ENCODE data around the gene RAB7A. TPM values are rescaled to one million over a fixed set of nuclear protein-coding genes. Genes with fewer than 3 reads are reported as not detected.

RAB7A gene
- total and polyA plus RNA-seq, 2 experiments from 2014 or later, result 108 to 269 TPM

DNA sequence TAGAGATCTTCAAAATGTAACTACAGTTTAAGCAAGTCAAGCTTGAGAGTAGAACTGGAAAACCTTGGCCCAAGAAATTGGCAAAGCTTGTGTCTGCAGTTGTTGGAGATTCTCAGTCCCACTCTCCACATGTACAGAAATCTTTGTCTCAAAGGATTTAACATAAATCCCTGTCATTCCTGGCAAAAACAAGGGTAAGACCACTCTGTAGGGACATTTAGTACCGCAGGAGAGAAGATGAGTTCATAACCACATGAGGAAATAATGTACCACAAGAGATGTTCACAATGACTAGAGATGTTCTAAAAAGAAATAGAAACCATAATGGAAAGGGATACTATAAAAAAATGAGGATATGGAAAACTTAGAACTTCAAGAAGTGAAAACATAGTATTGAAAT is 73.7 kb downstream of the RAB7A start:
- Histone ChIP-seq H3K9me2 (replicated peaks; ENCODE audit: insufficient read depth) (no peaks in the 10 kb centered on the region), H3K4me1 (ENCODE audit: insufficient read depth) (no peaks in the 10 kb centered on the region), H3K9me3 (ENCODE audit: low read depth) (no peaks in the 10 kb centered on the region), H3K79me2 (peaks cover 87% of the 10 kb centered on the region), H4K20me1 (ENCODE audit: insufficient read depth, poor library complexity, severe bottlenecking) (peaks cover 10% of the 10 kb centered on the region), H3K27me3 (no peaks in the 10 kb centered on the region), H3K4me2 (no peak overlapping the region), H2AFZ (no peak overlapping the region), H3K4me3 (no peak overlapping the region), H3K27ac (peak overlapping the region; percentile 64), H3K36me3 (replicated peaks; ENCODE audit: insufficient read depth, low read depth) (no peaks in the 10 kb centered on the region)
- WGBS (ENCODE audit: low lambda C conversion rate, missing lambda C conversion rate), result 97% methylated on average over 1 of the region's 1 CpG
- DNase-seq (ENCODE audit: low spot score), result no peak
- TF ChIP-seq CTCF (IDR thresholded peaks at IDR 0.05; ENCODE audit: poor library complexity), result no peak
- TF ChIP-seq EZH2phosphoT487 (IDR thresholded peaks at IDR 0.05; ENCODE audit: low read depth, severe bottlenecking, unreplicated experiment), result no peak
- TF ChIP-seq EZH2 (IDR thresholded peaks at IDR 0.05; ENCODE audit: borderline replicate concordance), result no peak

DNA sequence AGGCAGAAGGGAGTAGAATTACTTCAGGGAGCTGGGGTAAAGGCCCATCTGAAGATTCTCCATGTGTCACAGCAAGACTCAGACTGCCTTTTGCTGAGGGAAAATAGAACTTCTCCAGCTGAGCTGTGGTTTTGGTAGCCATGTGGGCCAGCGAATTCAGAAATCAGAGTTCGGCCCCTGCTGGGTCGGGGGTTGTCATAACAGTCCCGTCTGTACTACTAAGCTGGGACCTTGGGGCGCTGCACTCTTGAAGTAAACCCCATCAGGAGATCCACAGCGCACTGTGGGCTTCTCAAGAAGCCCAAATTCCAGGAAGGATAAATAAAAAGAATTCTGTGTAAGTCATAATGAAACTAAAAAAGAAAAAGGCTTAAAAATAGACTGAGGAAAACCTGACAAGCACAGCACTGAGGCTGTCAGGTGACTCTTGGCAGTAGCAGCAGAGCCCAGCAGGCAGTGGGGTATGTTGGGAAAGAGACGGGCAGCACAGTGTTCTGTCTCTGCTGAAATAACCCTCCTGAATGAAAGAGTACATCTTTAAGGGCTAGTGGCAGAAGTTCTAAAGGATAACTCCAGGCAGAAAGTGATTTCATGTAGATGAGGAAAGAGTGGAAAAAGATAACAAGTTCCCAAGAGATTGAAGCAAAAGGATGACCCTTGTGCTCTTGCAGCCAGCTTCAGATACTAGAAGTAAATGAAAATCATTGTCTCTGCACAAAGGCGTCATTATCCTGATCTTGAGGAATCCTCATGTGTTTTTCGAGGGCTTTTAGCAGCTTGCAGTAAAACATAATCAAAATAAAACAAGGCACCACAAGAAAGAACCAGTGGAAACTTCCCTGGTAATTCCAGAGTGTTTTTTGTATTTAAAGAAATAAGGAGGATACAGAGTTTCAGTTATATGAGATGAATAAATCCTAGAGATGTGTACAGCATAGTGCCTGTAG is 74.5 kb downstream of the RAB7A start:
- no peaks in the 10 kb centered on the region for H3K9me2 ChIP-seq (replicated peaks; ENCODE audit: insufficient read depth)
- peaks cover 89% of the 10 kb centered on the region for H3K79me2 ChIP-seq
- no peaks in the 10 kb centered on the region for H3K9me3 ChIP-seq (ENCODE audit: low read depth)
- H3K4me1 ChIP-seq (ENCODE audit: insufficient read depth), result no peaks in the 10 kb centered on the region
- no peak overlapping the region for H3K4me2 ChIP-seq
- DNase-seq (ENCODE audit: low spot score), result no peak
- peaks cover 15% of the 10 kb centered on the region for H4K20me1 ChIP-seq (ENCODE audit: insufficient read depth, poor library complexity, severe bottlenecking)
- H3K4me3 ChIP-seq, result no peak overlapping the region
- H3K36me3 ChIP-seq (replicated peaks; ENCODE audit: insufficient read depth, low read depth), result no peaks in the 10 kb centered on the region
- peak overlapping the region; percentile 64 for H3K27ac ChIP-seq
- WGBS (ENCODE audit: low lambda C conversion rate, missing lambda C conversion rate), result 93% methylated on average over 9 of the region's 9 CpGs
- H3K27me3 ChIP-seq, result no peaks in the 10 kb centered on the region
- no peak for TF ChIP-seq CTCF (IDR thresholded peaks at IDR 0.05; ENCODE audit: poor library complexity)
- no peak for TF ChIP-seq EZH2phosphoT487 (IDR thresholded peaks at IDR 0.05; ENCODE audit: low read depth, severe bottlenecking, unreplicated experiment)
- TF ChIP-seq EZH2 (IDR thresholded peaks at IDR 0.05; ENCODE audit: borderline replicate concordance), result no peak
- no peak overlapping the region for H2AFZ ChIP-seq

DNA sequence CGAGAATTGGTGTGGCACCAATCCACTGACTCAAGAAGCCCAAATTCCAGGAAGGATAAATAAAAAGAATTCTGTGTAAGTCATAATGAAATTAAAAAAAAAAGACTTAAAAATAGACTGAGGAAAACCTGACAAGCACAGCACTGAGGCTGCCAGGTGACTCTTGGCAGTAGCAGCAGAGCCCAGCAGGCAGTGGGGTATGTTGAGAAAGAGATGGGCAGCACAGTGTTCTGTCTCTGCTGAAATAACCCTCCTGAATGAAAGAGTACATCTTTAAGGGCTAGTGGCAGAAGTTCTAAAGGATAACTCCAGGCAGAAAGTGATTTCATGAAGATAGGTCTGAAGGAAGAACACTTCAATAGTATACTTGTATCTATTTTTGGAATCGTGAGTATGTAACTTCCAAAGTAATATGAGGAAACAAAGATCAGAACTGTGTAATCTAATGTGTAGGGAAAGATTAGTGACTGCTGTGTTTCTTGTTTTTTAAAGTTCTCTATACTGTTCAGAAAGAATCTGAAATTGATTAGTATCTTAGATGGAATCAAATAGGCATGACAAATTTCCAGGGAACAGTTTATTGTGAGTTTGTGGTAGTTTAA is 75.9 kb downstream of the RAB7A start:
- Histone ChIP-seq H2AFZ (no peak overlapping the region), H3K4me2 (no peak overlapping the region), H3K79me2 (peaks cover 90% of the 10 kb centered on the region), H4K20me1 (ENCODE audit: insufficient read depth, poor library complexity, severe bottlenecking) (peaks cover 14% of the 10 kb centered on the region), H3K4me1 (ENCODE audit: insufficient read depth) (no peaks in the 10 kb centered on the region), H3K27me3 (no peaks in the 10 kb centered on the region), H3K4me3 (no peak overlapping the region), H3K36me3 (replicated peaks; ENCODE audit: insufficient read depth, low read depth) (no peaks in the 10 kb centered on the region), H3K9me2 (replicated peaks; ENCODE audit: insufficient read depth) (no peaks in the 10 kb centered on the region), H3K9me3 (ENCODE audit: low read depth) (no peaks in the 10 kb centered on the region), H3K27ac (peak overlapping the region; percentile 6)
- TF ChIP-seq EZH2 (IDR thresholded peaks at IDR 0.05; ENCODE audit: borderline replicate concordance) (no peak), CTCF (IDR thresholded peaks at IDR 0.05; ENCODE audit: poor library complexity) (no peak), EZH2phosphoT487 (IDR thresholded peaks at IDR 0.05; ENCODE audit: low read depth, severe bottlenecking, unreplicated experiment) (no peak)
- WGBS (ENCODE audit: low lambda C conversion rate, missing lambda C conversion rate), result 93% methylated on average over 2 of the region's 2 CpGs
- no peak for DNase-seq (ENCODE audit: low spot score)
